Astrocyte (in vitro differentiated cells and primary cell): Measurements from ENCODE around the gene PDCD2L. TPM values are rescaled to one million over a fixed set of nuclear protein-coding genes. Genes with fewer than 3 reads are reported as not detected.
A peak's percentile ranks its signal among the peaks of the same experiment; 100 is the strongest.

Source experiments
- DNase-seq: peaks from one replicate; pipeline ENCODE4 v3.0.0-alpha.2; 2010; ENCODE audit warnings: low read depth
- FAIRE-seq: peaks from 2 replicates; lab custom pipeline; 2011; peaks lifted over from hg19 to GRCh38; lab: Jason Lieb, UNC
- H2AFZ ChIP-seq: 2 replicates; pipeline ENCODE4 v1.6.0; 2012; ENCODE audit warnings: low read depth, low read length, inconsistent platforms
- H3K27ac ChIP-seq: 2 replicates; pipeline ENCODE4 v1.5.1; 2011; ENCODE audit warnings: low read depth, low read length, inconsistent platforms
- H3K27me3 ChIP-seq: 2 replicates; pipeline ENCODE4 v1.6.0; 2011; ENCODE audit warnings: low read length, inconsistent platforms; ENCODE audit not compliant: insufficient read depth
- H3K36me3 ChIP-seq: 2 replicates; pipeline ENCODE4 v1.5.1; 2011; ENCODE audit warnings: low read length, inconsistent platforms; ENCODE audit not compliant: insufficient read depth
- H3K4me1 ChIP-seq: 2 replicates; pipeline ENCODE4 v1.5.1; 2011; ENCODE audit warnings: low read length, inconsistent platforms; ENCODE audit not compliant: insufficient read depth
- H3K4me2 ChIP-seq: 2 replicates; pipeline ENCODE4 v1.6.0; 2012; ENCODE audit warnings: low read length, inconsistent platforms
- H3K4me3 ChIP-seq: 2 replicates; pipeline ENCODE4 v1.5.1; 2011; ENCODE audit warnings: low read depth, mild to moderate bottlenecking, low read length, inconsistent platforms; ENCODE audit not compliant: insufficient read depth
- H3K79me2 ChIP-seq: 2 replicates; pipeline ENCODE4 v1.6.0; 2012; ENCODE audit warnings: mild to moderate bottlenecking, low read length, inconsistent platforms; ENCODE audit not compliant: insufficient read depth
- H3K9ac ChIP-seq: 2 replicates; pipeline ENCODE4 v1.6.0; 2012; ENCODE audit warnings: mild to moderate bottlenecking, low read length, inconsistent platforms
- H3K9me3 ChIP-seq: 2 replicates; pipeline ENCODE4 v1.5.1; 2012; ENCODE audit warnings: low read depth, mild to moderate bottlenecking, low read length, inconsistent platforms; ENCODE audit not compliant: insufficient read depth
- H4K20me1 ChIP-seq: 2 replicates; pipeline ENCODE4 v1.6.0; 2012; ENCODE audit warnings: low read length, inconsistent platforms; ENCODE audit not compliant: insufficient read depth
- H3K27ac Mint-ChIP-seq: one replicate; pipeline ENCODE4 v1.8.0; 2021; ENCODE audit warnings: mild to moderate bottlenecking, mixed read lengths; ENCODE audit not compliant: unreplicated experiment
- H3K27me3 Mint-ChIP-seq: one replicate; pipeline ENCODE4 v1.8.0; 2021; ENCODE audit warnings: low read depth, mixed read lengths; ENCODE audit not compliant: unreplicated experiment
- H3K36me3 Mint-ChIP-seq: one replicate; pipeline ENCODE4 v1.8.0; 2021; ENCODE audit warnings: low read depth, mixed read lengths; ENCODE audit not compliant: unreplicated experiment
- H3K4me1 Mint-ChIP-seq: one replicate; pipeline ENCODE4 v1.8.0; 2021; ENCODE audit warnings: low read depth, mixed read lengths; ENCODE audit not compliant: unreplicated experiment
- H3K4me3 Mint-ChIP-seq: one replicate; pipeline ENCODE4 v1.8.0; 2021; ENCODE audit warnings: mild to moderate bottlenecking, moderate library complexity, mixed read lengths; ENCODE audit not compliant: unreplicated experiment
- H3K9me3 Mint-ChIP-seq: one replicate; pipeline ENCODE4 v1.8.0; 2021; ENCODE audit warnings: mild to moderate bottlenecking, mixed read lengths; ENCODE audit not compliant: unreplicated experiment
- EZH2 ChIP-seq: IDR thresholded peaks from 2 replicates; pipeline ENCODE4 v1.6.1; 2012; ENCODE audit warnings: mild to moderate bottlenecking, low read length, inconsistent platforms; ENCODE audit not compliant: insufficient read depth
- total RNA-seq: library from RNA; stranded (reverse); gene quantifications from 2 replicates; pipeline ENCODE4 v1.2.1, GENCODE V29; 2021
- TF ChIP-seq, protein P1 (sequence below): IDR thresholded peaks from 2 replicates; pipeline ENCODE4 v1.5.1; 2011; ENCODE audit warnings: low read depth, mild to moderate bottlenecking, inconsistent platforms, low read length, moderate library complexity; ENCODE audit not compliant: insufficient read depth

The PDCD2L gene
- total RNA-seq, 1 donor from 2014 or later, result 12.0 TPM

GRCh38 chr19:34365463-34366401 is 38.5 kb upstream of the PDCD2L start:
- Histone ChIP-seq H4K20me1 (peaks cover 30% of the 10 kb centered on the region), H3K36me3 (peaks cover 14% of the 10 kb centered on the region), H3K27me3 (no peaks in the 10 kb centered on the region), H3K4me1 (peaks cover 12% of the 10 kb centered on the region), H3K9me3 (no peaks in the 10 kb centered on the region), H3K27ac (peak overlapping the region; percentile 61), H3K9ac (peak overlapping the region; percentile 88), H3K4me2 (peak overlapping the region; percentile 89), H2AFZ (peak overlapping the region; percentile 84), H3K79me2 (peaks cover 36% of the 10 kb centered on the region), H3K4me3 (peak overlapping the region; percentile 87)
- TF ChIP-seq EZH2, result no peak
- TF ChIP-seq, protein P1, sequence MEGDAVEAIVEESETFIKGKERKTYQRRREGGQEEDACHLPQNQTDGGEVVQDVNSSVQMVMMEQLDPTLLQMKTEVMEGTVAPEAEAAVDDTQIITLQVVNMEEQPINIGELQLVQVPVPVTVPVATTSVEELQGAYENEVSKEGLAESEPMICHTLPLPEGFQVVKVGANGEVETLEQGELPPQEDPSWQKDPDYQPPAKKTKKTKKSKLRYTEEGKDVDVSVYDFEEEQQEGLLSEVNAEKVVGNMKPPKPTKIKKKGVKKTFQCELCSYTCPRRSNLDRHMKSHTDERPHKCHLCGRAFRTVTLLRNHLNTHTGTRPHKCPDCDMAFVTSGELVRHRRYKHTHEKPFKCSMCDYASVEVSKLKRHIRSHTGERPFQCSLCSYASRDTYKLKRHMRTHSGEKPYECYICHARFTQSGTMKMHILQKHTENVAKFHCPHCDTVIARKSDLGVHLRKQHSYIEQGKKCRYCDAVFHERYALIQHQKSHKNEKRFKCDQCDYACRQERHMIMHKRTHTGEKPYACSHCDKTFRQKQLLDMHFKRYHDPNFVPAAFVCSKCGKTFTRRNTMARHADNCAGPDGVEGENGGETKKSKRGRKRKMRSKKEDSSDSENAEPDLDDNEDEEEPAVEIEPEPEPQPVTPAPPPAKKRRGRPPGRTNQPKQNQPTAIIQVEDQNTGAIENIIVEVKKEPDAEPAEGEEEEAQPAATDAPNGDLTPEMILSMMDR, result no peak
- peaks cover 11% of the 10 kb centered on the region for H3K4me1 Mint-ChIP-seq
- no peaks in the 10 kb centered on the region for H3K27me3 Mint-ChIP-seq
- H3K36me3 Mint-ChIP-seq, result peaks cover 17% of the 10 kb centered on the region
- no peaks in the 10 kb centered on the region for H3K9me3 Mint-ChIP-seq
- H3K4me3 Mint-ChIP-seq, result peak overlapping the region; percentile 96
- peak; percentile 23 for DNase-seq
- no peak for FAIRE-seq
- H3K27ac Mint-ChIP-seq, result peak overlapping the region; percentile 6

- Mint-ChIP-seq H3K36me3 (peaks cover 21% of the 10 kb centered on the region), H3K9me3 (no peaks in the 10 kb centered on the region), H3K27ac (no peak overlapping the region), H3K27me3 (no peaks in the 10 kb centered on the region), H3K4me1 (peaks cover 11% of the 10 kb centered on the region), H3K4me3 (peak overlapping the region; percentile 96)
- H3K79me2 ChIP-seq, result peaks cover 39% of the 10 kb centered on the region
- H3K4me2 ChIP-seq, result peak overlapping the region; percentile 89
- no peak overlapping the region for H2AFZ ChIP-seq
- H3K27me3 ChIP-seq, result no peaks in the 10 kb centered on the region
- peaks cover 12% of the 10 kb centered on the region for H3K4me1 ChIP-seq
- no peak overlapping the region for H3K27ac ChIP-seq
- TF ChIP-seq EZH2, result no peak
- TF ChIP-seq, protein P1, result no peak
- FAIRE-seq, result no peak
- H3K36me3 ChIP-seq, result peaks cover 14% of the 10 kb centered on the region
- no peak overlapping the region for H3K4me3 ChIP-seq
- no peaks in the 10 kb centered on the region for H3K9me3 ChIP-seq
- H3K9ac ChIP-seq, result no peak overlapping the region
- H4K20me1 ChIP-seq, result peaks cover 37% of the 10 kb centered on the region
- peak; percentile 60 for DNase-seq
Observed at GRCh38 chr19:34366738-34367623, 37.2 kb upstream of the PDCD2L start.
